GM12875 (cell line): Measurements from ENCODE around the gene SNPH.

ENCODE experiments used
- H3K4me3 ChIP-seq: one replicate; pipeline ENCODE4 v1.5.1; 2011; ENCODE audit warnings: low read depth, low read length, control low read depth
- TF ChIP-seq, protein P1 (sequence below): IDR thresholded peaks from 2 replicates; pipeline ENCODE4 v1.5.1; 2011; ENCODE audit warnings: low read depth, mild to moderate bottlenecking, control low read depth, inconsistent platforms, low read length, moderate library complexity, borderline replicate concordance; ENCODE audit not compliant: insufficient read depth

Gene SNPH

DNA sequence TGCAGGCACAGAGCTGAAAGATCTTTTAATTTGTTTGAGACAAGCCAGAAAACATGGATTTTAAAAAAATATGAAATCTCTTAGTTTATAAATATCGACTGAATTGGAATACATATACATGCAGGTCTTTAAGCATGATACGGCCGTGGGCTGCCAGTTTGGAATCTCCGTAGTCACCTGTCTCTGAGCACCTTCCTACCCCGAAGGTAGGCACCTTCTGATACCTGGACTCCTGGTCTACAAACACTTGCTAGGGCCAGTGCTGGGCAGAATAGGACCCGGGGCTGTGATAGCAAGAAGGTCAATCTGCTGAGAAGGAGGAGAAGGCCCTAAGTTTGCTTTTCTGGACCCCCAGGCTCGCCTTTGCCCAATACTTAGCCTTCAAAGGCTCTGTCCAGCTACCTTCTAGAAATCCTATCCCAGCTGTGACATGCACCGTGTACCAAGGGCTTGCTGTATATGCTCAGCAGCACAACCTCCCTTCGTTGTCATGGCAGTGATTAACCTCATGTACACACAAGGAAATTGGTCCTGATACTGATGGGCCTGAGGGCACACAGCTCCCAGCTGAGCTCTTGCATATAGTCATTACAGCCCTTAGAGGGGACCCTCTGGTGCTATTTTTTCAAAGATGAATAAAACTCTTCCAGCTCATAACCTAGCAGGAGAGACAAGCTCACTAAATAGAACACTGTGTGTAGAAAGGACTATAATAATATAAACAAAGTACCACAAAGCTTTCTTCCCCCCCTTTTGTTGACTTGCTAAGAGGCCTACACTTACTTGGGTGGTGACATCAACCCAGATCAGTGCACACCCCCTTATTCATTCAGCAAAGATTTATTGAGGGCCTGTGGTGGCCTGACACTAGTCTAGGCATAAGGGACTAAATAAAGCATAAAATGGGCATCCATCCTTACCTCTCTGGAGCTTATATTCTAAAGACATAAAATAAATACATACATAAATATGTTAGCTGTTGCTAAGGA is 17.7 kb downstream of the SNPH start:
- TF ChIP-seq, protein P1, sequence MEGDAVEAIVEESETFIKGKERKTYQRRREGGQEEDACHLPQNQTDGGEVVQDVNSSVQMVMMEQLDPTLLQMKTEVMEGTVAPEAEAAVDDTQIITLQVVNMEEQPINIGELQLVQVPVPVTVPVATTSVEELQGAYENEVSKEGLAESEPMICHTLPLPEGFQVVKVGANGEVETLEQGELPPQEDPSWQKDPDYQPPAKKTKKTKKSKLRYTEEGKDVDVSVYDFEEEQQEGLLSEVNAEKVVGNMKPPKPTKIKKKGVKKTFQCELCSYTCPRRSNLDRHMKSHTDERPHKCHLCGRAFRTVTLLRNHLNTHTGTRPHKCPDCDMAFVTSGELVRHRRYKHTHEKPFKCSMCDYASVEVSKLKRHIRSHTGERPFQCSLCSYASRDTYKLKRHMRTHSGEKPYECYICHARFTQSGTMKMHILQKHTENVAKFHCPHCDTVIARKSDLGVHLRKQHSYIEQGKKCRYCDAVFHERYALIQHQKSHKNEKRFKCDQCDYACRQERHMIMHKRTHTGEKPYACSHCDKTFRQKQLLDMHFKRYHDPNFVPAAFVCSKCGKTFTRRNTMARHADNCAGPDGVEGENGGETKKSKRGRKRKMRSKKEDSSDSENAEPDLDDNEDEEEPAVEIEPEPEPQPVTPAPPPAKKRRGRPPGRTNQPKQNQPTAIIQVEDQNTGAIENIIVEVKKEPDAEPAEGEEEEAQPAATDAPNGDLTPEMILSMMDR = no peak
- no peak overlapping the region for H3K4me3 ChIP-seq

DNA sequence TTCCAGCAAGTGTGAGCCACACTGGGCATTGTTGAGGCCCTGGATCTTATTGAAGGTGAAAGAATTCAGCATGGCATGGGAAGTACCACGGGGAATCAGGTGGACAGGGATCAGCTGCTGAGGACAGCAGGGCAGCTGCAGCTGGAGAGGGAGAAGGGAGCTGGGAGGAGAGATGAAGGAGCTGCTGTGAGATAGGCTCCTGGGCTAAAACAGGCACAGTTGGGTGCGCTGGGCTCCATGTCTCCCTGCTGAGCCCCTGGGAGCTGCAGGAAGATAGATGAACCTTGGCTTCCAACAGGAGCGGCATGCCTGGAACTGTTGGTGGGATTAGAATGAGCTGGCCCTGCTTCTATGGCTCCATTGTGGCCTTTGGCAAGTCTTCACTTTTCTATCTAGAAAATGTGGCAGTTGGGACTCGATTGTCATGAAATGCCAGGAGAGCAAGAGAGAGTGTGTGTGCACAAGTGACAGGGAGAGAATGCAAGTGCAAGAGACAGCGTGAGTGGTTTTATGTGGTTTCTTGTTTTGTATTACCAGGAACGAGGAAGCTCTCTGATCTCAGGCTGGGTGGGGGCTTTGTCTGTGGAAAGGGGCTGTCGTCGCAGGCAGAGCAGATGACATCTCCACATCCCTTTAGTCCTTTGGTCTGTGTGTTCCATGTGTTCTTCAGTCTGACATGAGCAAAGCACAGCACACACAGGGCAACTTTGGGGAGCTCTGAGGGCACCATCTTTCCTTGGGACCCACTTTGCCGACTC is 20.4 kb downstream of the SNPH start:
- TF ChIP-seq, protein P1 = no peak
- H3K4me3 ChIP-seq = no peak overlapping the region

DNA sequence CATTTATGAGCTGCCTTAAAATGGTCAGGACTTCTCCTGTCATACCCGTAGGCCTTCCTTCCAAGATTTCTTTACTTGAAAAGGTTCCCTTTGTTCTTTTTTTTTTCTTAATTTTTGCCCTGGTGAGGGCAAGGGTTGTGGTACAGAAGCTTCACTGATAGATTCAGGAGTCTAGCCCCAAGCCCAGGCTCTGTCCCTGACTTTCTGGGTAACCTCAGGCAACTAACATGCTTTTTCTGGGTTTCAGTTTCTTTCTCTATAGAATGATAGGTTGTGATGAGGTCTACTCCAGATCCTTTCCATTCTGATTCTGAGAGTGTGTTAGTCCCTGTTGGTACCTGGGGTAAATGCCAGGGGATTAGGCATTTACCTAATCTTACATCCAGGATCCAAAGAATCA is 21.2 kb downstream of the SNPH start:
- no peak overlapping the region for H3K4me3 ChIP-seq

DNA sequence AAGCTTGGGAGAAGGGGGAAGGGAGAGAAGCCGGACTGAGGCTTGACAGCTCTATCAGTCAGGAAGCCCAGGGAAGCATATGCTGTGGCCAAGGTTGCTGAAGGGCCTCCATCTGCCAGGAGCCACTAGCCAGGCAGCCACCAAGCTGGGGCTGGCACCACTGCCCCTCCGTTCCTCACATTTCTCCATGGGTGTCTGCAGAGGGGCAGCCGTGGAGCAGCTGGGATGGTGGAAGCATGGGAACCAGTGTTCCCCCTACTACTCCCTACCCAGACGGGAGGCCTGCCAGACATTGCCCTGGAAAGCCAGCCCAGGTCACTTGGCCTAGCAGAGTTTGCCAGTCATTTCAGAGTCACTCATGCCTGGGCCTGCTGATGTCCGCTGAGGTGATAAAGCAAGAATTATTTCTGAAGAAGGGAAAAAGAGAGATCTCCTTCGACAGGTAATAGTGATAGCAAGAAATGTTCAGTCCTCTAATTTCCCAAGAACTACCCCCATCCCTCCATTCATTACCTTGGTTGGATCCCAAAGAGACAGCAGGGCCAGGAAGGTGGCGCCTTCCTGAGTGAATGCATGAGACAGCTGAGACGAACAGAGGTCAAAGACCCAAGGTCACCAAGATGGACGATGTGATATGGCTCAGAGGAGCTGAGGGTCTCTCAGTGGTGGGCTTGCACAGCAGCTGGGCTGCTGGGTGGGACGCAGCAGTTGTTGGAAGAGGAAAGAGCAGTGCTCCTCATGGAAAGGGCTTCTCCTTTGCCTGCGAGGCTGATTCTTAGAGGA is 21.9 kb downstream of the SNPH start:
- TF ChIP-seq, protein P1 = no peak
- no peak overlapping the region for H3K4me3 ChIP-seq

More for the DNA sequence above, 21.2 kb downstream of the SNPH start:
- TF ChIP-seq, protein P1 = no peak

DNA sequence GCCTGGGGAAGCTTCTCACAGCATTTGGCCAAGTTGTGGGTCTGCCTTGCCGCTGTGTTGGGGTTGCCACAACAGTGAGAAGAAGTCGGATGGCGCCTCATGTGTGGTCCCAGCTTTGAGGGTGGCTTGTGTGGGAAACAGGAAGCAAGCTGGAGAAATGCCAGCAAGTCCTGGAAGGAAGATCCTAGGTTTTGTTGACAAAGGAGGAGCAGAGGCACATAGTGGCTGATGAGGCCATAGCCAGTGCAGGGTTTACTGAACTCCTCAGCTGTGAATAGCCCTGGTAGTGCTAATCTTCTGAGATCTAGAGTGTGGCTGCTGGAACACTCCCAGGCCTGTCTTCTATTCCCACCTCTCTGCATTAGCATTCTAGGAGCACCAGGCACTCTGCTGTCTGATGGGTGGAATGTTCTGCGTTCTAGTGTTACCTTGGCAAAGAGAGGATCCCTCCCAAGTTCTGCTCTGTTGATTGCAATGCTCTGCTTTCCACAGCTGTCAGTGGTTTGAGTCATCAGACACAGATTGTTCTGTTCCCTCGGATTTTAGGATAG is 25.2 kb downstream of the SNPH start:
- no peak overlapping the region for H3K4me3 ChIP-seq
- TF ChIP-seq, protein P1 = no peak

DNA sequence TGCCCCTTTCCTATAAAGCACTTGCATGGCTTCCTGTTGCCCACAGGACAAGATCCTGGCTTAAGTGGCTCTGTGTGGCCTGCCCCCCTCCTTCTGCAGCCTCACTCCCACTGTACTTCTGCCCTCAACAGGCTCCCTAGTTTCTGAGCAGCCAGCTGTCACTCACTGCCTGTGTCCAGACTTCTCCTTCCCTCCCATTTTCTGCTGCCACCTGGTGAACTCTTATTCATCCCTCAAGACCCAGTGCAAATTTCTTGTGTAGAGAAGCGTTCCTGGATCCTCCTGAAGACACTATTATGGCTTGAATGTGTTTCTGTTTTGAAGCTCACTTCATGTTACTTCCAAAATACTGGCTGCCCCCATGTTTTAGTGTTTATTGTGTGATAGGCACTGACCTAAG is 26.5 kb downstream of the SNPH start:
- TF ChIP-seq, protein P1 = no peak

More for the DNA sequence above, 26.5 kb downstream of the SNPH start:
- H3K4me3 ChIP-seq = no peak overlapping the region
